Ovary (tissue), 3 donors: ENCODE measurements around the gene GTF2H1.

Experiments
- CTCF ChIP-seq, 3 donors: fragments of 450-650 bp in 2 of 3; fragments of 200-600 bp in 1 of 3; IDR thresholded peaks; one replicate each; pipeline versions ENCODE4 v1.5.1 to v1.8.0; 2016 to 2022; ENCODE audit warnings: antibody characterized with exemption in 3 of 3, mild to moderate bottlenecking in 1 of 3
- POLR2A ChIP-seq: fragments of 450-650 bp; IDR thresholded peaks from one replicate; pipeline ENCODE4 v1.6.1; 2017; ENCODE audit warnings: antibody characterized with exemption, mild to moderate bottlenecking, moderate library complexity
- donor health status: DM: no; HTN: no; CAD: no.

- TF ChIP-seq POLR2A (no peak), CTCF (IDR thresholded peaks at IDR 0.05) (no peak)
Observed at GRCh38 chr11:18329196-18329870, 7.0 kb downstream of the GTF2H1 start.
